KMS-11 (cell line): ENCODE measurements around the gene ANKRD18B.
"Not testable (repeated sequence)": the region's sequence is repeated elsewhere in the genome, so short reads cannot be mapped to it uniquely, and the experiment has no call there.

Source experiments
- H2AFZ ChIP-seq: fragments of 200-600 bp; sonication (generic); 2 replicates; pipeline ENCODE4 v1.6.1; 2016; ENCODE audit warnings: antibody characterized with exemption, mixed run types, low read depth
- H3K27ac ChIP-seq: fragments of 200-600 bp; sonication (generic); 2 replicates; pipeline ENCODE4 v1.6.1; 2016; ENCODE audit warnings: mild to moderate bottlenecking, mixed run types
- H3K27me3 ChIP-seq: fragments of 200-600 bp; sonication (generic); 2 replicates; pipeline ENCODE4 v1.6.1; 2017; ENCODE audit warnings: mild to moderate bottlenecking, low read depth, mixed run types, moderate library complexity; ENCODE audit not compliant: insufficient read depth
- H3K36me3 ChIP-seq: fragments of 200-600 bp; sonication (generic); 2 replicates; pipeline ENCODE4 v1.6.1; 2017; ENCODE audit warnings: mild to moderate bottlenecking, mixed run types; ENCODE audit not compliant: insufficient read depth
- H3K4me1 ChIP-seq: fragments of 200-600 bp; sonication (generic); 2 replicates; pipeline ENCODE4 v1.6.1; 2016; ENCODE audit warnings: mild to moderate bottlenecking, low read depth, mixed run types; ENCODE audit not compliant: poor library complexity, severe bottlenecking
- H3K4me2 ChIP-seq: fragments of 200-600 bp; sonication (generic); 2 replicates; pipeline ENCODE4 v1.7.0; 2016; ENCODE audit warnings: mild to moderate bottlenecking, mixed run types
- H3K4me3 ChIP-seq: fragments of 200-600 bp; sonication (generic); IDR thresholded peaks from 2 replicates; pipeline ENCODE4 v1.6.1; 2017; ENCODE audit warnings: low read depth, low read length, mixed read lengths; ENCODE audit not compliant: insufficient read depth
- H3K79me2 ChIP-seq: fragments of 200-600 bp; sonication (generic); 2 replicates; pipeline ENCODE4 v1.6.1; 2016; ENCODE audit warnings: low read depth, mixed run types; ENCODE audit not compliant: insufficient read depth
- H3K9ac ChIP-seq: fragments of 200-600 bp; sonication (generic); 2 replicates; pipeline ENCODE4 v1.6.1; 2016; ENCODE audit warnings: mild to moderate bottlenecking, mixed run types
- H4K20me1 ChIP-seq: fragments of 200-600 bp; sonication (generic); 2 replicates; pipeline ENCODE4 v1.6.1; 2016; ENCODE audit warnings: mild to moderate bottlenecking, mixed run types; ENCODE audit not compliant: insufficient read depth
- CTCF ChIP-seq: fragments of 200-600 bp; sonication (generic); conservative IDR thresholded peaks from 2 replicates; pipeline ENCODE4 v1.6.1; 2017; ENCODE audit warnings: low read depth, mild to moderate bottlenecking, antibody characterized with exemption, low read length, moderate library complexity, mixed read lengths

The ANKRD18B gene

GRCh38 chr9:33614001-33614687 lies 90.1 kb downstream of the ANKRD18B start:
- Histone ChIP-seq H3K9ac (no peak overlapping the region), H4K20me1 (no peaks in the 10 kb centered on the region), H2AFZ (no peak overlapping the region), H3K27ac (no peak overlapping the region), H3K4me2 (no peak overlapping the region), H3K36me3 (no peaks in the 10 kb centered on the region), H3K4me3 (no peak overlapping the region), H3K79me2 (no peaks in the 10 kb centered on the region), H3K27me3 (no peaks in the 10 kb centered on the region), H3K4me1 (no peaks in the 10 kb centered on the region)
- no peak for TF ChIP-seq CTCF

GRCh38 chr9:33618370-33618769 lies 94.3 kb downstream of the ANKRD18B start:
- H3K4me3 ChIP-seq, H3K4me1 ChIP-seq, H3K79me2 ChIP-seq, H4K20me1 ChIP-seq, H3K9ac ChIP-seq, H3K27ac ChIP-seq, H3K36me3 ChIP-seq, H3K27me3 ChIP-seq, H3K4me2 ChIP-seq, H2AFZ ChIP-seq: not testable (repeated sequence)

GRCh38 chr9:33619666-33620404 lies 95.8 kb downstream of the ANKRD18B start:
- H3K27me3 ChIP-seq = no peaks in the 10 kb centered on the region
- no peaks in the 10 kb centered on the region for H3K36me3 ChIP-seq
- H3K4me1 ChIP-seq = peaks cover 7% of the 10 kb centered on the region
- H2AFZ ChIP-seq = no peak overlapping the region
- no peaks in the 10 kb centered on the region for H3K79me2 ChIP-seq
- H3K9ac ChIP-seq = no peak overlapping the region
- no peak overlapping the region for H3K4me3 ChIP-seq
- no peak overlapping the region; the same call in 1 of the 2 replicates for H3K4me2 ChIP-seq
- no peak overlapping the region for H3K27ac ChIP-seq
- TF ChIP-seq CTCF = no peak
- H4K20me1 ChIP-seq = no peaks in the 10 kb centered on the region

GRCh38 chr9:33620738-33621439 lies 96.8 kb downstream of the ANKRD18B start:
- Histone ChIP-seq H3K36me3 (no peaks in the 10 kb centered on the region), H4K20me1 (no peaks in the 10 kb centered on the region), H3K27me3 (no peaks in the 10 kb centered on the region), H3K4me2 (no peak overlapping the region), H3K79me2 (no peaks in the 10 kb centered on the region), H3K9ac (no peak overlapping the region), H2AFZ (no peak overlapping the region), H3K27ac (no peak overlapping the region), H3K4me1 (peaks cover 7% of the 10 kb centered on the region), H3K4me3 (no peak overlapping the region)
- no peak for TF ChIP-seq CTCF
